Fibroblast of gingiva (primary cell): ENCODE results near the gene EVX1.

Experiments
- DNase-seq: peaks from one replicate; pipeline ENCODE4 v3.0.0-alpha.2; 2011; ENCODE audit warnings: low read depth

The EVX1 gene

GRCh38 chr7:27242555-27243339, at the start of gene EVX1:
EVX1 (plus strand) TSS chr7:27242802; CDS start chr7:27243031, 229 bp downstream.
- no peak for DNase-seq

GRCh38 chr7:27193335-27194001, 49.1 kb upstream of the EVX1 start:
- no peak for DNase-seq

GRCh38 chr7:27194002-27194352, 48.6 kb upstream of the EVX1 start:
- no peak for DNase-seq

- no peak for DNase-seq
Observed at GRCh38 chr7:27194686-27195379, 47.8 kb upstream of the EVX1 start.

GRCh38 chr7:27196287-27196767, 46.3 kb upstream of the EVX1 start:
- peak; percentile 59 for DNase-seq

- DNase-seq, result no peak
Observed at GRCh38 chr7:27197137-27198042, 45.2 kb upstream of the EVX1 start.

- no peak for DNase-seq
Observed at GRCh38 chr7:27198138-27198841, 44.3 kb upstream of the EVX1 start.

- DNase-seq, result no peak
Observed at GRCh38 chr7:27198871-27199801, 43.5 kb upstream of the EVX1 start.

GRCh38 chr7:27199849-27200760, 42.5 kb upstream of the EVX1 start, which contains the start of gene HOXA13:
HOXA13 (minus strand) TSS chr7:27200091; CDS start chr7:27200077, 14 bp downstream.
- DNase-seq, result no peak

GRCh38 chr7:27200761-27201579, 41.6 kb upstream of the EVX1 start:
- DNase-seq, result no peak

GRCh38 chr7:27201580-27202017, 41.0 kb upstream of the EVX1 start:
- DNase-seq, result no peak

GRCh38 chr7:27202018-27202861, 40.4 kb upstream of the EVX1 start:
- DNase-seq, result no peak

GRCh38 chr7:27202862-27203134, 39.8 kb upstream of the EVX1 start:
- DNase-seq, result no peak

- no peak for DNase-seq
Observed at GRCh38 chr7:27203365-27203953, 39.1 kb upstream of the EVX1 start.

GRCh38 chr7:27203964-27204594, 38.5 kb upstream of the EVX1 start:
- DNase-seq, result no peak

GRCh38 chr7:27204851-27205322, 37.7 kb upstream of the EVX1 start:
- DNase-seq, result no peak
